HG03280 (cell line): ENCODE data around the gene ELOVL5.
A peak's percentile ranks its signal among the peaks of the same experiment; 100 is the strongest.
"Not testable (repeated sequence)": the region's sequence is repeated elsewhere in the genome, so short reads cannot be mapped to it uniquely, and the experiment has no call there.

Experiments used
- ATAC-seq: cut with Tn5 transposase; IDR thresholded peaks from one replicate; pipeline ENCODE4 v1.9.1; 2021; ENCODE audit warnings: mild to moderate bottlenecking, moderate library complexity; ENCODE audit not compliant: unreplicated experiment

ELOVL5 gene

DNA sequence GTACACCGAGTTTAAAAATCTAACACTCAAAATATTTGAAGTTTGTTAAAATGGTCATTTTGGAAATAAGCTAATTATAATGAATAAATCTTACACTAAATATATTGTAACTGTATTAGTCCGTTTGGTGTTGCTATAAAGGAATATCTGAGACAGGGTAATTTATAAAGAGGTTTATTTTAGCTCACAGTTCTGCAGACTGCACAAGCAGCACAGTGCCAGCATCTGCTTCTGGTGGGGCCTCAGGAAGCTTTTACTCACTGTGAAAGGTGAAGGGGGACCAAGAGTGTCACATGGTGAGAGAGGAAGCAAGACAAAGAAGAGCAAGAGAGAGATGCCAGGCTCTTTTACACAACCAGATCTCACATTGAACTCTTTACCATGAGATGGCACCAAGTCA, 17.1 kb downstream of the ELOVL5 start:
- ATAC-seq, result no peak

DNA sequence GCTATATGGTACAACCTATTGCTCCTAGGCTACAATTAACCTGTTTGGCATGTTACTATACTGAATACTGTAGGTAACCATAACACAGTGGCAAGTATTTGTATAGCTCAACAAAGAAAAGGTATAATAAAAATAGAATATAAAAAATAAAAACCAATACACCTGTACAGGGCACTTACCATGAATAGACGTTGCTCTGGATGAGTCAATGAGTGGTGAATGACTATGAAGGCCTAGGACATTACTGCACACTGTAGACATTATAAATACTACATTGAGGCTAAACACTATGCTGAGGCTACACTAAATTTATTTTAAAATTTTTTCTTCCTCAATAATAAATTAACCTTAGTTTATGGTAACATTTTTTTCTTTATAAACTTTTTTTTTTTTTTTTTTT, 18.6 kb downstream of the ELOVL5 start:
- ATAC-seq, result no peak

DNA sequence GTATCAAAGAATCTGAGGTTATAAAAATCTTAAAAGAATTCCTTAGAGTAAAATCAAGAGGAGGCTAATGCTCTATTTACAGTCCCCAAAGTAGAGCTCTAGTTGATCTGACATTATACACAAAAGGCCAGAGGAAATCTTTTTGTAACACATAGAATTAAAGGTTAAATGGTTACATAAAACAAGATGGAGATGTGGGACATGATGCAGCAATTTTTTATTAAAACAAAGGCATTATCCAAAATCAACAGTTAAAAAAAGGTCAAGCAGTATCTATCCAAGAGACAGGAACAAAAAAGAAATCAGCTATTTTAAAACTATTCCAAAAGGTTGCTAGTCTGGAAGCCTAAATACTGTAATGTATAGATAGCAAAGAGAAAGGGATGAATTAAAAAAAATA, 20.4 kb downstream of the ELOVL5 start:
- ATAC-seq, result no peak

DNA sequence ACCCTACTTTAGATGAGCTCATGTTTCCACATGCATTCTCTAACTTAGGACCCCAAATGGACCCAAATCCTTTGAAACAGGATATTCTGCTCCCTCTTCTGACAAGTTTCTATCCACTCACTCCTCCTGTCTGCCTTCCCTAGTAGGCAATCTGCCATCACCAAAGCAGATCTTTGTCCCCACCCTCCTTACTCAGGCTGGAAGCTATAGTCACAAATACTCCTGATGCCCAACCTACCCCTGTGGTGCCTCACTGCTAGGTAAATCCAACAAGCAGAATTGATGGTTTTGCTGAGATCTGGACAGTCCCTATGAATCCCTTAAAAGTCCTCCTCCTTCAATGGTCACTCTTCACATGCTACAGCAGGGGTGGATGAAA, 21.7 kb downstream of the ELOVL5 start:
- no peak for ATAC-seq

DNA sequence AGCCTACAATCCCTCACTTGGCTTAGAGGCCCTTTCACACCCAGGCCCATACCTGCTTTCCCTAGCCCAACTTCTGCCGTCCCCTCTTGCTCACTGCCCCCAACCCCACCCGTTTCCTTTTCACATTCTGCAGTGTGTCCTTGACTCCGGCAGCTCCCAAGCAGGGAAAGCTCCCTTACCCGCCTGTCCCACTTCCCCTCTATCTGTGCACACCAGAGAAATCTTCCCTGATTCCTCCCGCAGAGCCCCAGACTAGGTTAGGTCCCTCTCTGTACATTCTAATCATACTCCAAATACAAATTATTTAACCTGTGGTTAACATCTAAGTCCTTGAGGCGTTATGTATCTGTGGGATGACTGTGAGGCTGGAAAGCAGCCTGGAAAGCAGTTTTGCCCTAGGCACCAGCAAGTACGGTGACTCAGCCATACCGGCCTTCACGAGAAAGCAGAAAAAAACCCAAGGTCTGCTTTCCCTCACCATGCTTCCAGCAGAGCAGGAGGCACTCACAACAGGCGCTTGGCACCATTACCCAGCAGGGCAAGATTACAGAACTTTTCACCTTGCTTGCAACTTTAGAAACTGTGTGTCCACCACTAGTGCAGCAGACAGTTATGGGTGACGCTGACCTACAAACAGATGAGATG, 22.3 kb downstream of the ELOVL5 start:
- no peak for ATAC-seq

DNA sequence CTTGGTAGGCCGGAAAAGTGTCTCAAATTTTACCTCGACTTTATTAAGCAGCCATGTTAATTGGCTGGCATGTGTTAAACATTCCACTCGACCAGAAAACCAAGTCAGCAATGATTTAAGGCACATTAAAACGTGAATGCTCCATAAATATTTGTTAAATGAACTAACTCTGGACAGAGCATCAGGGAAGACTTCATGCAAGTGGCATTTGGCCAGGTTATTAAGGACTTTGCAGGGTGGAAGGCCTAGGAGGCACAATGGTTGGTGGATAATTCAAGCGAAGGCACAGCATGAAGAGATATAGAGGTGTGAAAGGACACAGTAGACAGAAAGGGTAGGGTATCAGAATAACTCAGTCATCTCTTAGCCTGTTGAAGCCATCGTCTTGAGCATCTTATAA, 23.0 kb downstream of the ELOVL5 start:
- ATAC-seq, result no peak

DNA sequence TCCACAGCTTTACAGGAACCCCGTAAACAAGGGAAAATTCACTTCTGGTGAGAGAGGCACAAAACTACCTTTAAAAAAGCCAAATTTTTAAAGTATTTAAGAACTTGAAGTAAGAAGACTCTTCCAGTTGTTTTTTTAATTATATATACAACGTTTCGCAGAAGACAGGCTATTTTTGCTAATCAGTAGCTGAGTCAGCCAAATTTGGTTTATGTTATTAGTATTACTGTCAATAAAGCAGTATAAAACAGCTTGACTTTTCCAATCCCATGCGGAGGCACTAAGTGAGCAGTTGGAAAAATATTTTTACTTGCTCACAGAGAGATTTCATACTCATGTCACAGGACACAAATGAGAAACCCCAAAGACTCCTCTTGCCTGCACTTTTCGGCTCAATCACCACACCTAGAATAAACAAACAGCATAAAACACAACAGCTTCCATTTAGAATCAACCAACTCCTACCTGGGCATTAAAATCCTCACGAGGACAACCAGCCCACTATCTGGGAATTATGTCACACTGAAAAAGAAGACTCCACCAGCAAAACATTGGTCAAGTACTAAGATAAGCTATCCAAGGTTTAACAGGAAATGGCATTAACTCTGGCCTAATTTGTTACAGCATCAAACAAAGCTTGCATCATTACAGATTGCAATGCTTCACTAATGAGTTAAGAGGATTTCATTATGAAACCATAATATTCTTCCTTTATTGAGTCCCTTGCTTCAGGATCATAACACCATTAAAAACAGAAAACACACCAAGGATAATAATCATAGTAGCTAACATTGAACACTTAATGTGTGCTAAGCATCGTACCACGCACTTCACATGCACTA, 26.3 kb downstream of the ELOVL5 start:
- no peak for ATAC-seq

DNA sequence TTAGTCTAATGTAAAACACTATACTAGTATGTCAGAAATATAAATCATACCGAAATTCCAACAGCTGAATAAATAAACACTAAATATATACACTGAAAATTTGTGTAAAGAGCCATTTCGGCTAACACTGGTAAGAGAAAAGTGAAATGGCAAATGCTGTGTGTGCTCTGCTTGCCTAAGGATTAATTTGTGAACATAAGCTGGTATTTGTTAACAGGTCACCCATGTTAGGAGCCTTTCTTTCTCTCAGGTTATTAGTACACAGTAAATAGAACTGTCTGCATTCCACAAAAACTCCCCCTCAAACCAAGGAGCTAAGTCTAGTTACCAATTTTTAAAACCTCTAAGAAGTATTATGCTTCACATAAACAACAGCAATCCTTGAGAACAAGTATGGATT, 27.0 kb downstream of the ELOVL5 start:
- no peak for ATAC-seq

DNA sequence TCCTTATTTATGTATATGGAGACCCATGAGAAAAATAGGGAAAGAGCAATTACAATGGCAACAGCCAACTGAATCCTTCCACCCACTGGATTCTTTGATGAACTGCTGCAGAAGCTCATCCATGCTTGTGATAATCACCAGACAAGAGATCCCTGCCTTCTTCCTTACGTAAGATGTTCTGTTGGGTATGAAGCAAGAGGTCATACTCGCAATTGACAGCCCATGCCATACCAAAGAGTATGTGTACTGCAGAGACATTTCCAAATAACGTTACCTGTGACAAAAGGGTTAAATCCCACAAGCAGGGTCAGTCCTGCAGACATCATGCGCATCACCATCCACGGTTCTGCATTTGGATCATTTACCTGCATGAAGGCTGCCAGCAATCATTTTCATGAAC, 27.8 kb downstream of the ELOVL5 start:
- ATAC-seq, result no peak

DNA sequence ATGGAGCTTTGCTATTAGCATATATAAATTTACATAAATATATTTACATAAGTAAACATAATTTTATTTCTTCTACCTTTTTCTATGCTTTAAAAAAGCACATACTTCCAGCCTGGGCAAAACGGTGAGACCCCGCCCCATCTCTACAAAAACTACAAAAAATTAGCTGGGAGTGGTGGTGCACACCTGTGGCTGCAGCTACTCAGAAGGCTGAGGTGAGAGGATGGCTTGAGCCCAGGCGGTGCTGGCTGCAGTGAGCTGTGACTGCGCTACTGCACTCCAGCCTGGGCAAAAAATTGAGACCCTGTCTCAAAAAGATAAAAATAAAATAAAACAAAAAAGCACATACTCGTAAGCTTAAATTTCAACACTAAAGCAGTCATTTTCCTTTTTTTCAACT, 30.3 kb downstream of the ELOVL5 start:
- ATAC-seq, result no peak

DNA sequence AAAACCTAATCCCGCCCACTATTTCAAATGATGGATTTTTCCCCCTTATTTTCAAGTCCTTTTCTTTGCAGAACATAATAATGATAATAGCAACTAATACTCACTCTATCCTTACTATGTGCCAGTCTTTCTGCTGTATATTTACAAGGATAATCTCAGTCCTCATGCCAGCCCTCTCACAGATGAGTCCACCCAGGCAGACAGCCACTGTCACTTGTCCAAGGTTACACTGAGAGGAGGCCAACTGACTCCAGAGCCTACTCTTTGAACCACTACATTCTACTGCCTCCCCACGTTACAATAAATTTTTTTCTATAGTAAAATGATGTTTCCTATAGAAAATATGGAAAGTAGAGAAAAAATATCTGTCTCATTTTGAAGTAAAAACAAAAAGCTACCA, 30.9 kb downstream of the ELOVL5 start:
- ATAC-seq, result no peak

DNA sequence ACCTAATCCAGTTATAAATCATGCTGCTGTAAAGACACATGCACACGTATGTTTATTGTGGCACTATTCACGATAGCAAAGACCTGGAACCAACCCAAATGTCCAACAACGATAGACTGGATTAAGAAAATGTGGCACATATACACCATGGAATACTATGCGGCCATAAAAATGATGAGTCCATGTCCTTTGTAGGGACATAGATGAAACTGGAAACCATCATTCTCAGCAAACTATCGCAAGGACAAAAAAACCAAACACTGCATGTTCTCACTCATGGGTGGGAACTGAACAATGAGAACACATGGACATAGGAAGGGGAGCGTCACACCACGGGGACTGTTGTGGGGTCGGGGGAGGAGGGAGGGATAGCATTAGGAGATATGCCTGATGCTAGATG, 31.5 kb downstream of the ELOVL5 start:
- ATAC-seq, result not testable (repeated sequence)

DNA sequence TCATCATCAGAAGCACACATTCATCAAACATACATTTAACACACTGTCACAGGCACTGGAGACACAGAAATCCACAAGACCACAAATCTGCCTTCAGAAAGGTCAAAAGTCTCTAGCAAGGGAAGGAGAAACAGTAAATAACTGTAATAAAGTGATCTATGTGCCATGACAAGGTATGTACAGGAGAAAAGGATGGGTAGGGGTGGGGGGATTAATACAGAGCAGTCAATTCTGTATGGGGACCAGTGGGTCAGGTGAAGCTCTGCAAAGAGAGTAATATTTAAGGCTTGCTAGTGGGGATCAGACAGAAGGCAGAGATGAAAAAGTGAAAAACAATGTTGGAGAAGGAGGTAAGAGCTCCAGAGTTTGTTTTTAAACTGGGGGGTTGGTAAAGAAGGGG, 32.6 kb downstream of the ELOVL5 start:
- no peak for ATAC-seq

DNA sequence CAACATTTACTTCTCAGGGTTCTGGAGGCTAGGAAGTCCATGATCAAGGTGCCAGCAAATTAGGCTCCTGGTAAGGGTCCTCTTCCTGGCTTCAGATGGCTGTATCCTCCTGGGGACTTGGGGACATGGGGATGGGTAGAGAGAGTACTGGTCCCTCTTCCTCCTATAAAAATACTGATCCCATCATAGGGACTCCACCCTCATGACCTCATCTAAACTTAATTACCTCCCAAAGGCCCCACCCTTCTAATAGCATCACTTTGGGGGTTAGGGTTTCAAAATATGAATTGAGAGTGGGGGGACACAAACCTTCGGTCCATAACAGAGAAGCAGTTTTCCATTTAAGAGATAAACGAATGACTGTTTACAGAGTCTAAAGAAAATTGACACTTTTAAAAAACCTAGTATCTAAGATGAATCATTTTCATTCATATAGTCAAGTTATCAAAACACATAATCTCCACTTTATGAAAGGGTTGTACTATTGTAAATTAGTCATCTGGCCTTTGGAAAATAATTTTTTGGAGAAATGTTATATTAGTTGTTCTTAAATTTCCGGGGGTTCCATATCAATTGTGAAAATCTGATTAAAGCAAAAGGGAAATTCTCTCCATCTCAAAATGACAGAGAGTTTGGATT, 33.5 kb downstream of the ELOVL5 start:
- ATAC-seq, result no peak

DNA sequence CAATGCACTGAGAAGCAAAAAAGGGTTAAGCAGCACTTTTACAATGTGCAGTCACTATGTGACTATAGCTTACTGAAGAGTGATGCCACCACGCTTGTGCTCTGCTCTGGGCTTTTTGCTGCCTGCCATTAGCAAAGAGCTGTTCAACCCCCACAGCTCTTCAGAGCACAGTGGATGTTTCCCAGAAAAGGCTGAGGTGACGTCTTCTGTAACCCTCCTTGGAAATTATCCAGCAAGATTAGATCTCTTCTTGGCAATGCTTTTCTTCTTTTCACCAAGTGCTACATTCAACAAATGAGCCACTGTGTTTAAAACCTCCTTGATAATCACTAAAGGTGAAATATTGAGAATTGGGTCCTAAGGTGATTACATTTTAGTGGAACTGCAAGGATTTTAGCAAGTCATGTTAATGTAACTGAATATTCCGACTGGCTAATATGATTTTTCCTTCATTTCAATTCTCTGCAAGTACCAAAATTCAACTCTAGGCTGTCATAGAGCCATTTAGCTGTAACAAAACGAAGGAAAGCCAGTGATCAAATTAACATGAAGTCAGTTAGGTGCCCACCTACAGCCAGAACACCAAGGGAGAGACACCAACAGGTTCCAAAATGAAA, 34.9 kb downstream of the ELOVL5 start:
- no peak for ATAC-seq

DNA sequence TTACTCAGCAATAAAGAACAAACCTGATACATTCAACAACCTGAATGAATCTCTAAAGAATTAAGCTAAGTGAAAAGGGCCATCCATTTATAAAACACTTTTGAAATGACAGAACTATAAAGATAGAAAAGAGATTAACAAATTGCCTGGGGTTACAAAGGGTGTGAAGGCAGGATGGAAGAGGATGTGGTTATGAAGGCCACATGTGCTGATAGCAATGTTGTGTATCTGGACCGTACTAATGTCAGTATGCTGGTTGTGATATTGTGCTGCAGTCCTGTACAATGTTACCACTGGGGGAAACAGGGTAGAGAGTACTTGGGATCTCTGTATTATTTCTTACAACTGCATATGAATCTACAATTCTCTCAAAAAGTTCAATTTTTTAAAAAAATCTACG, 36.4 kb downstream of the ELOVL5 start:
- ATAC-seq, result no peak

DNA sequence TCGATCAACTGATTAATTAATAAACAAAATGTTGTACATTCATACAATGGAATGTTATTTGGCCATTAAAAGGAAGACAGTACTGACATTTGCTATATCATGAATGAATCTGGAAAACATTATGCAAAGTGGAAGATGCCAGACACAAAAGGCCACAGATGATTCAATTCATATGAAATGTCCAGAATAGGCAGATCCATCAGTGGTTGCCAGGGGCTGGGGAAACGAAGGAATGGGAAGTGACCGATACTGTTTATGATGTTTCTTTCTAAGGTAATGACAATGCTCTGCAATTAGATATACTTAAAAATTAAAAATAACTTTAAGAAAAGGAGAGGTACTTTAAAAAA, 37.2 kb downstream of the ELOVL5 start:
- no peak for ATAC-seq

DNA sequence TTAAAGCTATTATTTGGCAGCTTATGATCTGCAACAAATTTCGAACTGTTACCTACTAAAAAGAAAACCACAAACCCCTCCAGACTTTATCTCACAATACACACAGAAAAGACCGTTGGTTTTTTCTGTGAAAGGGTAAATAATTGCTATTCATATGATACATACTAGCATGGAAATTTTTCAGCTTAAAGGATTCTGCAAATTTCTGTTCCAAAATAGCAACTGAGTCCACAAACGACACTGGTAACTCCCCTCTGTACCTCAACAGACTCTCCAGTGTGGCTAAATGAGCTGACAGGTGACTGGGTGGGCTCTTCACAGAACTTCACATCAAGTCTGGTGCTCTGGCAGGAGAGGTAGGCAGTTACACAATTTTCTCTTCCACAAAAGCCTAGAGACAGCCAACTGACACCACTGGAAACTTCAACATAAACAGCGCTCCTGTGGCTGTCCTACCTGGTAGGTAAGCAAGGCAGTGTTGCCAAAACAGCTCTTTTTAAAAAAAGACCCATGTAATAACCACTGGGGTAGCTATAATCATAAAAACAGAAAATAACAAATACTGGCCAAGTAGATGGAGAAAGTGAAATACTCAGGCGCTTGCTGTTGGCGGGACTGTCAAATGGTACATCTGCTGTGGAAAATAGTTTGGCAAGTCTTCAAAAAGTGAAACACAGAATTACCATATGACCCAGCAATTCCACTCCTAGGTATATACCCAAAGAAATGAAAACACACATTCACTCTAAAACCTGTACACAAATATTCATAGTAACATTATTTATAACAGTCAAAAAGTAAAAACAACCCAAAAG, 37.8 kb downstream of the ELOVL5 start:
- ATAC-seq, result no peak

DNA sequence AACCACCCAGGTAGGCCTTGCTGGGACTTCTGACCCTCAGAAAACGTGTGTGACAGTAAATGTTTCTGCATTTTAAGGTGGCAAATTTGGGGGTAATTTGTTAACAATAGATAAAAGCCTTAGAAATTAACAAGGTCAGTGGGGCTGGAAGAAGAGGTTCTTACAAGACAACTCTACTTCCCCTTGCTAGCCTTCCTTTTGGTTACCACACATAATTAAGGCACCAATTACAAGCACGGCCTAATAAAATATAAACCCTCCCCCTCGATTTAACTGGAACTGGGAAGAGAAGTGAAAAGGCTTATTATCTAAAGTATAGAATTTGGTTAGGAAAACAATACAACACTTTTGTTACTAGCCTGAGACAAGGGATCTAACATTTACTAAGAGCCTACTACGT, 38.8 kb downstream of the ELOVL5 start:
- ATAC-seq, result peak; percentile 6

DNA sequence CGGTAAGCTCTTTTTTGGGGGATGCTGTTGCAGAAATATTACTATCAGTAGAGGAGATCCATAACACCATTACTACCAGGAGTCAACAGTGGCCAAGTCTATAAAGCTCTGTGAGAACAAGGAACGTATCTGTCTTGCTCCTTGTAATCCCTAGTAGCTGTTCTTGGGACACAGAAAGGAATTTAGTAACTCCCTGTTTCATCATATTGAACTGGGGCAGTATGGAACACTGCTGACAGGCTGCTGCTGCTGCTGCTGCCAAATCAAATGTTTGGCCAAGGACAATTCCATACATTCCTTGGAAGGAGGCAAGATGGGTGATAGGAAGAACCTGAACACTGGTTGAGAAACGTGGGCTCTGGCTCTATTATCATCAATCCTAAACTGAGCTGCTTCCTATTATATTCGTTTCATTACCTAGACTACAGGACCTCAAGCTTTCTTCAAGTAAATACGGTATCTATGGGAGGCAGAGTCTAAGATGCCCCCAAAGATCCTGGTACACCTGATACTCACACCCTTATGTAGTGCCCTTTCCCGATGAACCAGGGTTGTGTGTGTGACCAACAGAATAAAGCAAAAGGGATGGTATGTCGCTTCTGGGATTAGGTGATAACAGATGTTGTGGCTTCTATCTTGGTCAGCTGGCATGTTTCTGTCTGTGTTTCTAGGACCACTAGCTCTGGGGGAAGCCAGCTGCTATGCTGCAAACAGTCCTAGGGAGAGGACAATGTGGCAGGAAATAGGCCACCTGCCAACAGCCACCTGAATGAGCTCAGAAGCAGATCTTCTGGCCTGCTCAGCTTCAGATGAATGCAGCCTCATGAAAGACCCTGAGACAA, 39.5 kb downstream of the ELOVL5 start:
- ATAC-seq, result peak; percentile 73
